ENCODE results near the gene REG1B.
"Not testable (repeated sequence)": the region's sequence is repeated elsewhere in the genome, so short reads cannot be mapped to it uniquely, and the experiment has no call there.

Gene REG1B

DNA sequence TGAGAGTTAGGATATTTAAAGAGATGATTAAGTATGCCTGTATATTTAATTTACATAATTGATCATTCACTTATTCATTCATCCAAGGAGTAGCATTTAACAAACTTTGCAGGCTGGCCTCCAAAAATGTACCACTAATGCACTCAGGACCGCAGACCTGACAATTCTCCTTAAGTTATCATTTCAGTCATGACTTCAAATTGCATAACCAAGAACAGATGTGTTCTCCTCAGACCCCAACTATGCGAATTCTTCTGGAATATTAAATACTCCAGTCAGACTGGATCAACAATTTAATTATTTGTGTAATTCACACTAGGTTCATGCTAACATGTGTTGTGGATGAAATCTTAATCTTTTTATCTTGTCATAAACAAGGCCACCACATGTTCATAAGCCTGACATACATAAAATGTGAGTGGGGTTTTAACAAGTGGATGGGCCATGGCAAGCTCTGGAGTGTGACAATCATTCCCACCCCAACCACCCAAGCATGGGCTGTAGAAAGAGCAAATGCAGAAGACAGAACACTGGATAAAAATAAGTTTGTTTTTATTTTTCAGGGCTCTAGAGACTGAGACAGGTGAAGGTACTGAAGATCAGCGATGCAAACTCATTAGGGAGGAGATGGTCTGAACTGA lies 3.2 kb downstream of the REG1B start:
- no peak for DNase-seq (ENCODE audit: low spot score)

DNA sequence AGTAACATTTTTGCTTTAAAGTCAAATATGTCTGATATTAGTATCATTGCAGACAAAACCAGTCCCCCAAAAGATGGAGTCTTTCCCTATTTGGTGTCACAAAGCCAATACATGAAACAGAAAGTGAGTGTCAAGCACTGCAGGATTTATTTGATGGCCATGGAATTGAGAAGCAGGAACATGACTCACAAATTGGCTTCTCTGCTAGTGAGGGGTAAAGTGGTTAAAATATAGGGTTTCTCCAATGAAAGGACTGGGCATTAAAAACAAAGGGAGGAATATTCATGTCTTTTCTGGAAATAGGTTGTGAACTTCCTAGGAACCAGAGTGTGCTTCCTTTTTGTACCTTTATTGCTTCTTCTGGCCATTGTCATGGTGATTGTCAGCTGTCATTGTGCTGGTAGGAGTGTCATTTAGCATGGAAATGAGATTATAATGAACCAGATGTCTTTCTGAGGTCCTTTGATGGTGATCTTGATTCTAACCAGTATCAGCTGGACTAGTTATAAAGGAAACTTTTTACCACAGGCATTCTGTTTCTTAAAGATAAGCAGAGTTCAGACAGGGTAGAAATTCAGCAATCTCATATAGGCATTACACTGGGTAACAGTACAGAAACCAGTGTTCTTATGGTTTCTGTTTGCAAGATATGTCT lies 4.1 kb downstream of the REG1B start:
- no peak for DNase-seq (ENCODE audit: low spot score)

DNA sequence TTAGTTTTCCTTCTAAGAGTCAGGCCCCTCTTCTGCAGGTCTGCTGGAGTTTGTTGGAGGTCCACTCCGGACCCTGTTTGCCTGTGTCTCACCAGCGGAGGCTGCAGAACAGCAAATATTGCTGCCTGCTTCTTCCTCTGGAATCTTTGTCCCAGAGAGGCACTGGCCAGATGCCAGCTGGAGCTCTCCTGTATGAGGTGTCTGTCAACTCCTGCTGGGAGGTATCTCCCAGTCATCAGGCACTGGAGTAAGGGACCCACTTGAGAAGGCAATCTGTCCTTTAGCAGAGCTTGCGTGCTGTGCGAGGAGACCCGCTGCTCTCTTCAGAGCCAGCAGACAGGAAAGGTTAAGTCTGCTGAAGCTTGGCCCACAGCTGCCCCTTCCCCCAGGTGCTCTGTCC lies 4.8 kb downstream of the REG1B start:
- DNase-seq (ENCODE audit: low spot score) = no peak

DNA sequence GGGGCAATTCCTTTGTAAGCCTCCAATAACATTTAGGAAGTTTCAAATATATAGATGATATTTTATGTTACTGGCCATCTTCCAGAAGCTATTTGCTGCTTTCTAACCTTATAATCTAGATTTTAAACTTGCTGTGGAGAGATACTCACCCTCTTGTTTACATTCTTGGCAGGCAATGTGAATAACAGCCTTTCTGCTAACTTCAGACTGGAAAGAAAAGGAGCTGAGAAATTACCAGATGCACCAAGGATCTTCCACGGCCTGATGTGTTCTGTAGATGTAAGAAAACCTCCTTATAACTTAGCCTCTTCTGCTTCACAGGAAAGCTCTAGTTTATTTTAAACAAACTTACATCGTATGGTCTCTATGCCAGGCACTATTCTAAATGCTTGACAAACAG lies 16.7 kb downstream of the REG1B start:
- DNase-seq (ENCODE audit: low spot score) = no peak

DNA sequence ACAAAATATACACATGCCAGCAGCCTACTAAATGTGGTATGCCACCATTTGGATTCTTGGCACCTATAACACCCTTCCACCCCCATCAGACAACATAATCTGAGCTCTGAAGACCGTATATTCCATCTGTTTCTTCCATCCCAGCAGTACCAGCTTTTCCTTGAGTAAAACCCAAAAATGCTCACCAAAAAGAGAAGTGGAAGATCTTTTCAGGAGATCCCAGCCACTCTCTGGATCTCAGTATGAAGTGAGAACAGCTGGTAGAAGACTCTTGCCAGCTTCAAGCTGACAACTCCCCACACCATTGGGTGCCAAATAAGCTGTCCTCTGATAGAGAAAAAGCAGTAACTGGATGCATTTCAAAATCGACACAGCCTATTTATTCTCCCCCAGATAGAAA lies 22.6 kb downstream of the REG1B start:
- DNase-seq (ENCODE audit: low spot score) = no peak

DNA sequence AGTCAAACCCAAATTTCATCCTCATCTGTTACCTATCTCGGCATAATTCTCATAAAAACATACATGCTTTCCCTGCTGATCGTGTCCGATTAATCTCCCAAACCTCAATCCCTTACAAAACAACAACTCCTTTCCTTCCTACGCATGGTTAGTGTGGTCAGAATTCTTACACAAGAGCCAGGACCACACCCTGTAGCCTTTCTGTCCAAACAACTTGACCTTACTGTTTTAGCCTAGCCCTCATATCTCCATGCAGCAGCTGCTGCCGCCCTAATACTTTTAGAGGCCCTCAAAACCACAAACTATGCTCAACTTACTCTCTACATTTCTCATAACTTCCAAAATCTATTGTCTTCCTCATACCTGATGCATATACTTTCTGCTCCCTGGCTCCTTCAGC lies 33.0 kb downstream of the REG1B start:
- not testable (repeated sequence) for DNase-seq (ENCODE audit: low spot score)

DNA sequence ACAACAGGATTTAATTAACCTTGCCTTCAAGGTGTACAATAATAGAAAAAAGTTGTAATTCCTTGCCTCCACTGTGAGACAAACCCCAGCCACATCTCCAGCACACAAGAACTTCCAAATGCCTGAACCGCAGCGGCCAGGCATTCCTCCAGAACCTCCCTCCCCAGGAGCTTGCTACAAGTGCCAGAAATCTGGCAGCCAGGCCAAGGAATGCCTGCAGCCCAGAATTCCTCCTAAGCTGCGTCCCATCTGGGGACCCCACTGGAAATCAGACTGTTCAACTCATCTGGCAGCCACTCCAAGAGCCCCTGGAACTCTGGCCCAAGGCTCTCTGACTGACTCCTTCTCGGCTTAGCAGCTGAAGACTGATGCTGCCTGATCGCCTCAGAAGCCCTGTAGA lies 34.3 kb downstream of the REG1B start:
- not testable (repeated sequence) for DNase-seq (ENCODE audit: low spot score)

DNA sequence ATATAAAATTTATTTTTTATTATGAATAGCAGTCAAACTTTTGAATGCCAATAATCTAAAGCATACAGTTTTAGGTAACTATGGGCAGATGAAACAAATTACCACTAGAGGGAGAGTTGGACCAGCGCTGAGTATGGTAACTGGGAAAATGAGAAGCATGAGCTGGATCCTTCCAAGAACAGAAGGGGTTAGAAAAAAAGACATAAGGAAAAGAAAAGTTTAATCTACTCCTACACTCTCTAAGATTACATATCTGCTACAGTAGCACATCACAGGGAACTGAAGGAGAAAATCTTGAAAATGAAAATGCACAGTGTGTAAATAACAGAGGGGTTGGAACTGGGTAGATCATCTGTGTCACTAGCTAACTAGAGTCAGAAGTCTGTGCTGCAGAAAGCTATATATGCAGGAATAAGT lies 46.8 kb downstream of the REG1B start:
- DNase-seq (ENCODE audit: low spot score) = no peak

DNA sequence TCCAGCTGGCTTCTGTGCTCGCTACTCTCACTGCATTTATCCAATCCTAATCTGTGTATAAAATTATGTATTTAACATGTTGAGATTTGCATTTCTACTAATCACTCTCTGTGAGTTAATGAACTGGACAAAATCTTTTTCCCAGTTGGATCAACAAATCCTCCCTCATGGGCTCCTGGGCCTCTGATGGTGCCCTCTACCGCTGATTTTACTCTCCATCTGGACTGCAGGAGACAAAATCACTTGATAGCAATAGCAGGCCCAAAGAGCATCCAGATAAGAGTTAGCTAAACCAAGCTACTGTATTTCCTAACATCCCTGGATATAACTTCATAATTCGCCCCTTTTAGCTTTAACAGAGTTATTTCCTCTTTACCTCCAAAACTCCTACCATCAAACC lies 47.8 kb downstream of the REG1B start:
- no peak for DNase-seq (ENCODE audit: low spot score)
